GM23338 (cell line): Measurements from ENCODE around the gene IMP3. TPM values are rescaled to one million over a fixed set of nuclear protein-coding genes. Genes with fewer than 3 reads are reported as not detected.

Source experiments
- ATAC-seq: fragments of 200-7000 bp; cut with Tn5 transposase; 3 replicates; pipeline ENCODE4 v1.9.1; 2020
- DNase-seq: peaks from one replicate; pipeline ENCODE4 v3.0.0-alpha.2; 2015; ENCODE audit warnings: low spot score
- H2AFZ ChIP-seq: fragments of 200-600 bp; sonication (generic); 2 replicates; pipeline ENCODE4 v1.8.0; 2016; ENCODE audit warnings: antibody characterized with exemption, mild to moderate bottlenecking, moderate library complexity
- H3F3A ChIP-seq: fragments of 200-600 bp; sonication (generic); replicated peaks from 2 replicates; pipeline ENCODE4 v1.8.0; 2017; ENCODE audit warnings: antibody characterized with exemption, mixed run types, low read depth
- H3K27ac ChIP-seq: fragments of 200-600 bp; sonication (generic); 2 replicates; pipeline ENCODE4 v1.6.1; 2016; ENCODE audit warnings: low read depth
- H3K27me3 ChIP-seq: fragments of 200-600 bp; sonication (generic); 2 replicates; pipeline ENCODE4 v1.8.0; 2016; ENCODE audit warnings: mild to moderate bottlenecking, mixed run types, moderate library complexity; ENCODE audit not compliant: insufficient read depth
- H3K36me3 ChIP-seq: fragments of 200-600 bp; sonication (generic); 2 replicates; pipeline ENCODE4 v1.8.0; 2016; ENCODE audit warnings: mild to moderate bottlenecking; ENCODE audit not compliant: insufficient read depth
- H3K4me1 ChIP-seq: fragments of 200-600 bp; sonication (generic); 2 replicates; pipeline ENCODE4 v1.8.0; 2016; ENCODE audit warnings: mild to moderate bottlenecking, moderate library complexity; ENCODE audit not compliant: insufficient read depth
- H3K4me2 ChIP-seq: fragments of 200-600 bp; sonication (generic); 2 replicates; pipeline ENCODE4 v1.7.1; 2017; ENCODE audit warnings: mixed run types
- H3K4me3 ChIP-seq: fragments of 200-600 bp; sonication (generic); 2 replicates; pipeline ENCODE4 v1.6.1; 2016; ENCODE audit warnings: mixed run types
- H3K79me2 ChIP-seq: fragments of 200-600 bp; sonication (generic); replicated peaks from 2 replicates; pipeline ENCODE4 v1.8.0; 2017; ENCODE audit warnings: mild to moderate bottlenecking; ENCODE audit not compliant: insufficient read depth
- H3K9me2 ChIP-seq: fragments of 200-600 bp; sonication (generic); 2 replicates; pipeline ENCODE4 v1.8.0; 2017; ENCODE audit not compliant: insufficient read depth
- H4K20me1 ChIP-seq: fragments of 200-600 bp; sonication (generic); replicated peaks from 2 replicates; pipeline ENCODE4 v1.8.0; 2017; ENCODE audit warnings: mild to moderate bottlenecking; ENCODE audit not compliant: insufficient read depth
- H3K27ac Mint-ChIP-seq: 2 replicates; pipeline ENCODE4 v1.8.0; 2020; ENCODE audit warnings: inconsistent platforms, mild to moderate bottlenecking, moderate library complexity, mixed read lengths
- H3K27me3 Mint-ChIP-seq: 3 replicates; pipeline ENCODE4 v1.8.0; 2022; ENCODE audit warnings: low read depth, mild to moderate bottlenecking, moderate library complexity, mixed read lengths, inconsistent platforms; ENCODE audit not compliant: insufficient read depth, poor library complexity
- H3K36me3 Mint-ChIP-seq: 3 replicates; pipeline ENCODE4 v1.8.0; 2021; ENCODE audit warnings: low read depth, mild to moderate bottlenecking, inconsistent platforms, moderate library complexity, mixed read lengths
- H3K4me1 Mint-ChIP-seq: 3 replicates; pipeline ENCODE4 v1.8.0; 2020; ENCODE audit warnings: mild to moderate bottlenecking, inconsistent platforms, mixed read lengths
- H3K4me3 Mint-ChIP-seq: 3 replicates; pipeline ENCODE4 v1.8.0; 2021; ENCODE audit warnings: moderate library complexity, mild to moderate bottlenecking, inconsistent platforms, mixed read lengths
- H3K9me3 Mint-ChIP-seq: 3 replicates; pipeline ENCODE4 v1.8.0; 2020; ENCODE audit warnings: moderate library complexity, mild to moderate bottlenecking, inconsistent platforms, mixed read lengths
- EZH2 ChIP-seq: fragments of 200-600 bp; sonication (generic); IDR thresholded peaks from one replicate; pipeline ENCODE4 v1.8.0; 2017; ENCODE audit warnings: antibody characterized with exemption, mild to moderate bottlenecking, low read depth; ENCODE audit not compliant: unreplicated experiment
- EZH2phosphoT487 ChIP-seq: fragments of 200-600 bp; sonication (generic); IDR thresholded peaks from one replicate; pipeline ENCODE4 v1.8.1; 2018; ENCODE audit warnings: antibody characterized with exemption; ENCODE audit not compliant: unreplicated experiment
- JUNB ChIP-seq: IDR thresholded peaks from one replicate; pipeline ENCODE4 v1.6.1; 2016; ENCODE audit warnings: antibody characterized with exemption; ENCODE audit not compliant: unreplicated experiment
- NANOG ChIP-seq: IDR thresholded peaks from 2 replicates; pipeline ENCODE4 v1.6.1; 2016; ENCODE audit warnings: antibody characterized with exemption, borderline replicate concordance
- POLR2AphosphoS5 ChIP-seq: IDR thresholded peaks from 2 replicates; pipeline ENCODE4 v1.6.1; 2016; ENCODE audit warnings: antibody characterized with exemption, low read depth
- STAT1 ChIP-seq: IDR thresholded peaks from one replicate; pipeline ENCODE4 v1.6.1; 2016; ENCODE audit warnings: antibody characterized with exemption; ENCODE audit not compliant: unreplicated experiment
- ZNF331 ChIP-seq: fragments of 250-450 bp; sonication (Bioruptor Pico); IDR thresholded peaks from 2 replicates; pipeline ENCODE4 v1.5.0; 2020; ENCODE audit warnings: low read depth, mild to moderate bottlenecking, moderate library complexity
- ZNF462 ChIP-seq: fragments of 250-450 bp; sonication (Bioruptor Pico); IDR thresholded peaks from 2 replicates; pipeline ENCODE4 v1.5.0; 2020; ENCODE audit warnings: mild to moderate bottlenecking, moderate library complexity
- polyA plus RNA-seq: library from polyadenylated mRNA; unstranded; fragments of >200 nt; fragmentation: Nextera tagmentation; extraction: Ambion mirVana; gene quantifications from 2 replicates; pipeline ENCODE4 v1.2.1, GENCODE V29; 2016
- total RNA-seq: library from RNA; depleted of rRNA; stranded (reverse); fragments of >200 nt; shearing (Covaris generic); gene quantifications from 2 replicates; pipeline ENCODE4 v1.2.3, GENCODE V29; 2014
- TF ChIP-seq, protein P1 (sequence below): IDR thresholded peaks from one replicate; pipeline ENCODE4 v1.6.1; 2018; ENCODE audit warnings: antibody characterized with exemption; ENCODE audit not compliant: unreplicated experiment
- TF ChIP-seq, protein P2 (sequence below), 2 experiments: fragments of 200-600 bp in 1 of 2; sonication (generic) in 1 of 2; conservative IDR thresholded peaks; 2 replicates each; pipeline versions ENCODE4 v1.5.1 to v1.6.1; 2016 to 2017; ENCODE audit warnings: antibody characterized with exemption in 2 of 2, low read depth in 2 of 2, mild to moderate bottlenecking in 2 of 2, moderate library complexity in 1 of 2

IMP3 gene
- total and polyA plus RNA-seq, 2 experiments from 2014 or later = 210 to 319 TPM

DNA sequence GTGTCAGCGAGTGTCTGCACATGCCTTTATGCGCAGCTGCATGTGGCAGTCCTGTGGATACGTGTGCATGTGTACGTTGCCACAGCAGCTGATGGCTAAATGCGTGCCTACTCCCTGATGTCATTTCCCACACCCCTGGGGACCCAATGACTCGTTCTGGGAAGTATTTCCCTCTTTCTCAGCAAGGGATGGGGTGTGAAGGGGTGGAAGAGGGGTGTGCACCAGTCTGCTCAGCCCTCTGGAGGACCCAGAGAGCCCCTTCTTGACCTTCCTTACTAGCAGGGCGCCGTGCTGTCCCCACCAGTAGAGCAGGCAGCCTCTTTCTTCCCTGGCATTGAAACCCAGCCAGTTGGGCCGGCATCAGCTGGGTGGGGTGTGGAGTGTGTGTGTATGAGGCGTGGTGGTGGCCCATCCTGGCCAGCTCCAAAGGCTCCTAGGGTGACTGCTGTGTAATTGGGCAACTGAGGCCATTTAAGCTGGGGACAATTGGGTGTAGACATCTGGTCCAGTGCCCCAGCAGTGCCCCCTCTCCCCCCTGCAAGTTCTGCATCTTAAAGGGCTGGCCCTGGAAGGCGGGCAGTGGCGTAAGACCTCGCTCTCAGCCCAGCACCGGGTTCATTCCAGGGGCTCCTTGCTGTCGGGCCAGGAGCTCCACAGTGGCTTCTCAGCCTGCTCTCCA is 26.9 kb upstream of the IMP3 start:
- Histone ChIP-seq H3K4me3 (no peak overlapping the region), H3F3A (no peaks in the 10 kb centered on the region), H4K20me1 (no peaks in the 10 kb centered on the region; the same call in 1 of the 2 replicates), H3K9me2 (no peaks in the 10 kb centered on the region), H3K27me3 (no peaks in the 10 kb centered on the region), H3K4me1 (peaks cover 4% of the 10 kb centered on the region; the same call in 1 of the 2 replicates), H2AFZ (no peak overlapping the region), H3K4me2 (no peak overlapping the region), H3K27ac (no peak overlapping the region), H3K36me3 (no peaks in the 10 kb centered on the region), H3K79me2 (no peaks in the 10 kb centered on the region)
- peaks cover 3% of the 10 kb centered on the region for H3K4me1 Mint-ChIP-seq
- no peak for DNase-seq
- TF ChIP-seq POLR2AphosphoS5 (no peak), ZNF331 (CRISPR knock-in tag) (no peak), ZNF462 (CRISPR knock-in tag) (no peak), NANOG (no peak), JUNB (no peak)
- H3K27ac Mint-ChIP-seq = peak overlapping the region; percentile 67; the same call in 1 of the 2 replicates
- no peak for ATAC-seq
- H3K9me3 Mint-ChIP-seq = no peaks in the 10 kb centered on the region
- peaks cover 9% of the 10 kb centered on the region for H3K27me3 Mint-ChIP-seq
- H3K4me3 Mint-ChIP-seq = no peak overlapping the region
- no peaks in the 10 kb centered on the region for H3K36me3 Mint-ChIP-seq

GRCh38 chr15:75663931-75664421 is 24.0 kb upstream of the IMP3 start:
- no peak overlapping the region for H3K4me3 Mint-ChIP-seq
- H2AFZ ChIP-seq = no peak overlapping the region
- no peak for TF ChIP-seq STAT1
- no peak for TF ChIP-seq EZH2phosphoT487
- TF ChIP-seq, protein P1, sequence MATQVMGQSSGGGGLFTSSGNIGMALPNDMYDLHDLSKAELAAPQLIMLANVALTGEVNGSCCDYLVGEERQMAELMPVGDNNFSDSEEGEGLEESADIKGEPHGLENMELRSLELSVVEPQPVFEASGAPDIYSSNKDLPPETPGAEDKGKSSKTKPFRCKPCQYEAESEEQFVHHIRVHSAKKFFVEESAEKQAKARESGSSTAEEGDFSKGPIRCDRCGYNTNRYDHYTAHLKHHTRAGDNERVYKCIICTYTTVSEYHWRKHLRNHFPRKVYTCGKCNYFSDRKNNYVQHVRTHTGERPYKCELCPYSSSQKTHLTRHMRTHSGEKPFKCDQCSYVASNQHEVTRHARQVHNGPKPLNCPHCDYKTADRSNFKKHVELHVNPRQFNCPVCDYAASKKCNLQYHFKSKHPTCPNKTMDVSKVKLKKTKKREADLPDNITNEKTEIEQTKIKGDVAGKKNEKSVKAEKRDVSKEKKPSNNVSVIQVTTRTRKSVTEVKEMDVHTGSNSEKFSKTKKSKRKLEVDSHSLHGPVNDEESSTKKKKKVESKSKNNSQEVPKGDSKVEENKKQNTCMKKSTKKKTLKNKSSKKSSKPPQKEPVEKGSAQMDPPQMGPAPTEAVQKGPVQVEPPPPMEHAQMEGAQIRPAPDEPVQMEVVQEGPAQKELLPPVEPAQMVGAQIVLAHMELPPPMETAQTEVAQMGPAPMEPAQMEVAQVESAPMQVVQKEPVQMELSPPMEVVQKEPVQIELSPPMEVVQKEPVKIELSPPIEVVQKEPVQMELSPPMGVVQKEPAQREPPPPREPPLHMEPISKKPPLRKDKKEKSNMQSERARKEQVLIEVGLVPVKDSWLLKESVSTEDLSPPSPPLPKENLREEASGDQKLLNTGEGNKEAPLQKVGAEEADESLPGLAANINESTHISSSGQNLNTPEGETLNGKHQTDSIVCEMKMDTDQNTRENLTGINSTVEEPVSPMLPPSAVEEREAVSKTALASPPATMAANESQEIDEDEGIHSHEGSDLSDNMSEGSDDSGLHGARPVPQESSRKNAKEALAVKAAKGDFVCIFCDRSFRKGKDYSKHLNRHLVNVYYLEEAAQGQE = no peak
- TF ChIP-seq EZH2 = no peak
- TF ChIP-seq, protein P2, sequence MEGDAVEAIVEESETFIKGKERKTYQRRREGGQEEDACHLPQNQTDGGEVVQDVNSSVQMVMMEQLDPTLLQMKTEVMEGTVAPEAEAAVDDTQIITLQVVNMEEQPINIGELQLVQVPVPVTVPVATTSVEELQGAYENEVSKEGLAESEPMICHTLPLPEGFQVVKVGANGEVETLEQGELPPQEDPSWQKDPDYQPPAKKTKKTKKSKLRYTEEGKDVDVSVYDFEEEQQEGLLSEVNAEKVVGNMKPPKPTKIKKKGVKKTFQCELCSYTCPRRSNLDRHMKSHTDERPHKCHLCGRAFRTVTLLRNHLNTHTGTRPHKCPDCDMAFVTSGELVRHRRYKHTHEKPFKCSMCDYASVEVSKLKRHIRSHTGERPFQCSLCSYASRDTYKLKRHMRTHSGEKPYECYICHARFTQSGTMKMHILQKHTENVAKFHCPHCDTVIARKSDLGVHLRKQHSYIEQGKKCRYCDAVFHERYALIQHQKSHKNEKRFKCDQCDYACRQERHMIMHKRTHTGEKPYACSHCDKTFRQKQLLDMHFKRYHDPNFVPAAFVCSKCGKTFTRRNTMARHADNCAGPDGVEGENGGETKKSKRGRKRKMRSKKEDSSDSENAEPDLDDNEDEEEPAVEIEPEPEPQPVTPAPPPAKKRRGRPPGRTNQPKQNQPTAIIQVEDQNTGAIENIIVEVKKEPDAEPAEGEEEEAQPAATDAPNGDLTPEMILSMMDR (conservative IDR thresholded peaks at IDR 0.05; ENCODE audit: low read depth in 2 of 2) = no peak

More at GRCh38 chr15:75663931-75664421, 24.0 kb upstream of the IMP3 start:
- Histone ChIP-seq H3K9me2 (no peaks in the 10 kb centered on the region), H3K79me2 (no peaks in the 10 kb centered on the region), H3K27me3 (no peaks in the 10 kb centered on the region), H3K27ac (no peak overlapping the region), H3K4me3 (no peak overlapping the region), H3F3A (no peaks in the 10 kb centered on the region), H3K4me1 (no peaks in the 10 kb centered on the region; the same call in 1 of the 2 replicates), H3K36me3 (no peaks in the 10 kb centered on the region), H3K4me2 (no peak overlapping the region), H4K20me1 (peaks cover 4% of the 10 kb centered on the region)
- Mint-ChIP-seq H3K36me3 (peaks cover 4% of the 10 kb centered on the region; the same call in 2 of the 3 replicates), H3K27ac (no peak overlapping the region), H3K4me1 (peaks cover 11% of the 10 kb centered on the region), H3K9me3 (no peaks in the 10 kb centered on the region; the same call in 2 of the 3 replicates), H3K27me3 (peaks cover 9% of the 10 kb centered on the region)
- DNase-seq = no peak
- ATAC-seq = no peak
